Inferior parietal cortex (tissue), 1 donor: ENCODE measurements around the gene BMP7.
"Not testable (repeated sequence)": the region's sequence is repeated elsewhere in the genome, so short reads cannot be mapped to it uniquely, and the experiment has no call there.

Experiments used
- DNase-seq: peaks from one replicate; pipeline ENCODE4 v3.0.0-alpha.2; 2016; ENCODE audit errors: extremely low spot score

BMP7 gene

DNA sequence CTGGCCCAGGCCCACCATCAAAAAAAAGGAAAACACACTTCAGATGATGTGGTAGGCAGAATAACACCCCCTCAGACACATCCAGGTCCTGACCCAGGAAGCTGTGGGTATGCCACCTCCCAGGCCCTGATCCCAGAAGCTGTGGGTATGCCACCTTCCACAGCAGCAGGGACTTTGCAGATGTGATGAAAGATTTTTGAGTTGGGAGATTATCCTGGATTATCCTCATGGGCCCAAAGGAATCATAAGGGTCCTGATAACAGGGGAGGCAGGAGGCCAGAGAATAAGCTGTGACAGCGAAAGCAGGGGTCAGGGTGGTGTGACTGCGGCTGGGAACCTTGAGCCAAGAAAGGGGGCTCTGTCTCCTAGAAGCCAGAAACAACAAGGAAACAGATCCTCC, 55.0 kb downstream of the BMP7 start:
- no peak for DNase-seq

GRCh38 chr20:57210911-57211280, 55.5 kb downstream of the BMP7 start:
- no peak for DNase-seq

GRCh38 chr20:57210054-57210910, 56.2 kb downstream of the BMP7 start:
- DNase-seq: no peak

DNA sequence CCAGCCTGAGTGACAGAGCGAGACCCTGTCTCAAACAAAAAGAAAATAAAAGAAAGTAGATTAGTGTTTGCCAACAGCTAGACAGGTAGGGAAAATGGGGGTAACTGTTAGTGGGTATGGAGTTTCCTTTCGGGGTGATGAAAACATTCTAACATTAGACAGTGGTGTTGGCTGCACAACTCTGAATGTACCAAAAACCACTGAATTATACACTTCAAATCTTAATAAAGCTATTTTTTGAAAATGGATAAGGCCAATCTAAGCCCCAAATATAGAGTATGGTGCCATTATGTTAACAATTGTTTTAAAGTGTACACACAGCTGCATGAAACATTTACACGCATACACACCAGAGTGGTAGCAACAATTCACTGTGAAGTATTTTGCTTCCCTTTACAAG, 57.0 kb downstream of the BMP7 start:
- no peak for DNase-seq

- DNase-seq: no peak
Observed at GRCh38 chr20:57208198-57208597, 58.2 kb downstream of the BMP7 start.

DNA sequence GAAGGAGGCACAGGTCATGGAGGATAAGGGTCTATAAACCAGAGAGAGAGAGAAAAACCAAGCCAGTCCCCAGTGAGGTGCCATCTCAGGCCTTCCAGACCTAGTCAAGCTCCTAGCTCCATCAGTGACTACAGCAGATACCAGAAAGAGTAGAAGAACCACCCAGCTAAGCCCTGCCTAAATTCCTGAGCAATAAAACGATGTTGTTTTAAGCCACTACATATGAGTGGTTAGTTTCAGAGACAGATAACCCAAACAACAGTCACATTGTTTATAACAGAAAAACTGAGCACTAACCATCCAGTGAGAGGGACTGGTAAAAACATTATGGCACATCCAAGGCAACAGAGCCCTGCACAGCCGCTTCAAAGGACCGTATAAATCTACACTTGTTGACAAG, 59.2 kb downstream of the BMP7 start:
- DNase-seq: no peak

DNA sequence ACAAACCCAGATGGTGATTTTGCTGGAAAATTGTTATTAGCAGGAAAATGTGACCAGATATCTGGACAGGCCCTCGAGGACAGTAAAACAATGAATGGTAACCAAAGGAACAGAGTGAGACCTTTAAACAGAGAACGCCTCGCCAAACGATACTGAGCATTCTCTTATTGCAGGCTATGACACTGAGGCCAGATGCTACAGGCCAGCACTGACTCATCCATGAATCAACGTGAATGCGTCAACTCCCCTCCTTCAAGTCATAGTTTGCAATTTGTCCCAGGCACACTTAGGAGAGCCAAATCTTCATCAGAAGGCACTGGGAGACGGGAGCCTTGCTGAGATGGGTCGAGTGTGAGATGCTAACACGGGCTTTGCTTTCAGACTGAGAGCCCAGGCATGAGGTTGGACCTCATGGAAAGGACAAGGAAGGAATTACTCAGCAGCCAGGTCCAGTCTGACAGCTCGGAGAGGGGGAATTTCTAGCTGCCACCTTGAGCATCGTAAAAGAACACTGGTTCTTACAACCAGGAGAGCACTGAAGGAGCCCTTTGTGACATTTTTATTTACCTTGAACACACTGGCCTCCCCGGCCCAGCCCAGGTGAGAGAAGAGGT, 60.7 kb downstream of the BMP7 start:
- DNase-seq: no peak

DNA sequence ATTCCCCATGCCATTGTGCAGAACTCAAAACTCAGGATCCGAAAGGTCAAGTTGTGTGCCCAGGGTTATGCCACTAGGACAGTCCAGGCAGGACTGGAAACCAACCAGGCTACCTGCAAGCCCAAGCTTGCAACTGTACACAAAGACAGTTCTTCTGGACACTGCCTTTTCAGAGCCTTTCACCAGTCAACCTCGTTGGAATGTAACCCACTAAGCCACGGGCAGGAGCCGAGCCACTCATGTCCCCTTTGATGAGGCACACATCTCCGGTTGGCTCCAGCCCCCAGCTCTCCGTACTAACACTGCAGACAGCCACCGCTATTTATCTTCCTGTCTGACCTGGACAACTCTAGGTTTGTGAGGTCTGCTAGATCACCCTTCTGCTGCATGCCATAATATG, 62.5 kb downstream of the BMP7 start:
- DNase-seq: no peak

DNA sequence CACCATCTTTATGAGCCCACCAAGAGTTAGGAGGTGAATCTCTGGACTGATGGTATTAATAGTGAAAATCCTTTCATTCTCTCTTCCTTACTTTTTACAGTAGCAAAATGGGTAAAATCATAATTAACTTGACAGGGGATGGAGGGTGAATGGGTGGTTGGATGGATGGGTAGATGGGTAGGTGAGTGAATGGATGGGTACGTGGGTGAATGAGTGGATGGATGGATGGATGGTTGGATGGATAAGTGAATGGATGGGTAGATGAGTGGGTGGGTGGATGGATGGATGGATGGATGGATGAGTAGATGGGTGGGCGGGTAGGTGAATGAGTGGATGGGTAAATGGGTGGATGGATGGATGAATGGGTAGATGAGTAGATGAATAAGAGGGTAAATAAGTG, 63.2 kb downstream of the BMP7 start:
- DNase-seq: no peak

DNA sequence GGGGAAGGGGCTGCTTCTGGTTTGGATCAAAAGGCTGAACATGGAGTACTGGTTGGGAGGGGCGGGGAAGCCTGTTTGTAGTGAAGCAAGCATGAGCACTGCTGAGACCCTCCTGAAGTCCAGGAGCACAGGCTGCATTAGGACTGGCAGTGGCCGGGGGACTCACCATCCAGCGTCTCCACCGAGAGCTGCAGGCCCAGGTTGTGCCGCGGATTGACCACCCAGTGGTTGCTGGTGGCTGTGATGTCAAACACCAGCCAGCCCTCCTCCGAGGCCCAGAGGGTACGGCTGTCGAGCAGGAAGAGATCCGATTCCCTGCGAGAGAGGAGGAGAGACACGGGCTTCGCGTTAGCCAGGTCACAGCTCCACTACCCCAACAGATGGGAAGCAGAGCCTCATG, 64.1 kb downstream of the BMP7 start:
- DNase-seq: no peak

DNA sequence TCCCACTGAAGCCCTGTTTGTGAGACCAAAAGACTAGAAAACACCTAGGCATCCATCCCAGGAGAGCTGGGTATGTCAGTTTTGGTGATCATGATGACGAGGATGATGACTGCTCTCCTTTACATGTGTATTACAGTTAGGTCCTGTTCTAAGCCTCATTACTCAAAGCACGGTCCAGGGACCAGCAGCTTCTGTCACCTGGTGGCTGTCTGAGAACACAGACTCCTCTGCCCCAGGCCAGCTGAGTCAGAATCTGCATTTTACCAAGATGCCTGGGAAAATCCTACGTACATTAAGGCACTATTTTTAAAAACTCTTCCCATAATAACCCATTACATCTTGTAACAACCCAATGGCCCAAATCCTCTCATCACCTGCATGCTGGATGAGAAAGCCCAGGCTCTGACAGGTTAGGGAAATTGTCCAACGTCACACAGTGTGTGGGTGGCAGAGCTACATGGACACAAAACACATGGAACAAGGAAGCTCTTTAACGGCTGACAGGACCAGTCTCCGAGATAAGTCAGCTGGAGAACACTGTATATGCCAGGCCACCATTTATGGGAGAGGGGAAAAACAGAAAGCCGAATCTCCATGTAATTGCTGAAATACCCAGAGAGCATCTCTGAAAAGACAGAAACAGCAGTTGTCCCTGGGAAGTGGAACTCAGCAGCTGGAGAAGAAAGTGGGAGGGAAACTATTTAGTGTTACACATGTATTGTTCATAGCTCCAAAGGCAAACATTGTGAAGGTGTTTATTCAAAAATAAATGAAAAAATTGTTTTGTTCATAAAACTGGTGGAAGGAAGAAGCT, 65.4 kb downstream of the BMP7 start:
- no peak for DNase-seq

DNA sequence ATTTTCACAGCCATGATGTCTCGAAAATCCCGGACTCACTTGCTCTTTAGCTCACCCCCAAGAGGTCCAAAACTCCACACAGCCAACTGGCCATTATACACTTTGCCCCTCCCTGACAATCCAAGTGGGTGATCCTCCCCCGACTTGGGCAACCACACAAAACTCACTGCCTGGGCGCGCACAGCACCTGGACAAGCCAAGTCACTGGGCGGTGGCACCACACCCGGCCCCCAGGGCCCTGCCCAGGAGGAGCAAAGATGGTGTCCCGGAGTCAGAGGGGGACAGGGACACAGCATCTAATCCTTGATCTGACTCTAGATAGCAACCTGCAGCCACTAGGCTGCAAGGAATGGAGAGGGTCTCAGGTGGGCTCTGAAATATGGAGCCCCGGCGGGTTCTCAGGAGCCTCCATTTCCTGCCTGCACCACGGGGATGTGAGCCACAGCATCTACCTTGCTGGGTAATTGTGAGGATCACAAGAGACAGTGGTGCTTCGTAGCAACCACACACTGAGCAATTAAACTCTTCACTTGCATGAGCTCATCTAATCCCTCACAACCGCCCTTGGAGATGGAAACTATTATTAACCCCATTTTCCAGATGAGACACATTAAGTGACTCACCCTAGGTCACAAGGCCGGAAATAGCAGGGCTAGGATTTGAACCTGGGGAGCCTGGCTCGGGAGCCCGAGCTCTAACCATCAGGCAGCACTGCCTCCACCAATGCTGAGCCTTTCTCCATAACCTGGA, 66.6 kb downstream of the BMP7 start:
- DNase-seq: no peak

DNA sequence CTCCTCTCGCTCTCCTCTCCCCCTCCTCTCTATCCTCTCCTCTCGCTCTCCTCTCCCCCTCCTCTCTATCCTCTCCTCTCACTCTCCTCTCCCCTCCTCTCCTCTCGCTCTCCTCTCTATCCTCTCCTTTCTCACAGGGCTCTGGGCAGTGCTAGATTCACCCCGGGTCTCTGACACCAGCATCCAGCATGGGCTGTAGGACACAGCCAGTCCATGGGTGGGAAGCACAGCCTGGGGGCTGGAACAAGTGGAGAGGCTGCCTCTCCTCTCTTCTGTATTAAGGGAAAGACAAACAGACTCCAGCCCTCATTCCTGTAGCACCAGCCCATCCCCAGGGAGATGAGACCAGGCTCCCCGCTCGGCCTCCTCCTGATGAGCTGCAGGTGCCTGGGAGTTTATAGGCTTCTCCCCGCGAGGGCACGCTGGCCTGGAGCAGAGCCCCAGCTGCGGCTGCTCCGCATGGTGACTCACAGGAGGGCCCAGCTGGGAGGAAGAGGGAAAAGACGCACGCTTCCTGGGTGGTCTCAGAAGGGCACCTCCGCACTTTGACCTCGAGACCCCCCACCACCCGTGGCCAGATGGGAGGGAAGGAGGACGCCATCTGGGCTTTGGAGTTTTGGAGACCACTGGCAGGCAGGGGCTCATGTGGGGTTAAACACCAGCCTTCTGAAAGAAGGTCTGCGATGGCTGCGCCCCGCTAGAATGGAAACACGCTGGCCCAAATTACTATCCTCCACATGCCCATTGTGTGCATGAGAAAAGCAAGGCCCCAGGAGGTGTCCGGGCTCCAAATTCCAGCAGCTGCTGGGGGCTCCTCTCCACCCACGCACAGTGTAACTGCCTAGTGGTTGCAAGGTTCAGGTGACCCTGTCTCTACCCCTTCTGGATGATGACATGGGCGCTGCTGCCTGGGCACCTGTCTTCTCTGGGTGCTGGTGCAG, 68.0 kb downstream of the BMP7 start:
- no peak for DNase-seq

GRCh38 chr20:57197352-57198131, 68.9 kb downstream of the BMP7 start:
- no peak for DNase-seq

DNA sequence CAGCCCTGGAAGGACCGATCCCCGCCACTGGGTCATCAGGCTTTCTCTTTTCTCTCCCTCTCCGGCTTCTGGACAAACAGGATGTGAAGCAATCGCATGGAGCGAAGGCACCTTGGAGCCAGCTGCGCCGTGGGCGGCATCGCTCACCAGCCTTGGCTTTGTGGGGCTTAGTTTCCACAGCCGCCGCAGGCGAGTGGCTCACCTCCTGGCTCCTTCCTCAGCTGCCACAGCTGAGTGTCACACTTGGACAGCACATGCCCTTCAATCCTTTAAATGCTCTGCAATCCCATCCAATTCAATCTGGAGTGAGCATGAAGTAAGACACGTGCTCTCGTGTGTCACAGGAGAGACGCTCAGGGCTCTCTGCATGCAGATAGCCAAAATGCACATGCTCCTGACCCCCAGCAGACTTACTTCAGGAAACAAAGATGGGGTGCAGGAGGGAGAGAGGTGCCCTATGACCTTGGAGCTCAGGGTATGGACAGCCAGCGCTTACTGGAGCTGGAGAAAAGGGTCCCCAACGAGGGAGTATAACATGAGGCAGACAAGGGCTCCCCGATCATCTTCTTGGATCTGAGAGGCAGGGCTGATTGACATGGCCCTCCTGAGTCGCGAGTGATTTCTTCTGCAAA, 70.9 kb downstream of the BMP7 start:
- DNase-seq: no peak

GRCh38 chr20:57195023-57195422, 71.4 kb downstream of the BMP7 start:
- no peak for DNase-seq

DNA sequence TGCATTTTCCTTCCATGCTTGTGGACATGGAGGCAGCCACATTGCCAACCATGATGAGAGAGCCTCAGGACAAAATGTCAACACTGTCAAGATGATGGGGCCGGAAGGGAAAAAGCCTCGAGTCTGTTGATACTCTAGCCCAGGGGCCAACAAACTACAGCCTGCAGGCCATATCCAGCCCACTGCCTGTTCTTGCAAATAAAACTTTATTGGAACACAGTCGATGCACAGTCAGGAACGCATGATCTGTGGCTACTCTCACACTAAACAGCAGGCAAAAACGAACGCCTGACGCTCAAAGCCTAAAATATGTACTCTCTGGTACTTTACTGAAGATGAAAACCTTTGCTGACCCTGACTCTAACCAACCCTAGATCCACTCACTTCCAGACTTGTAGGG, 72.3 kb downstream of the BMP7 start:
- no peak for DNase-seq

- DNase-seq: no peak
Observed at GRCh38 chr20:57193094-57193493, 73.3 kb downstream of the BMP7 start.

- DNase-seq: no peak
Observed at GRCh38 chr20:57192311-57192710, 74.1 kb downstream of the BMP7 start.

- not testable (repeated sequence) for DNase-seq
Observed at GRCh38 chr20:57191265-57191638, 75.2 kb downstream of the BMP7 start.
